Measurements from ENCODE around the gene RASL10B.

RASL10B gene

GRCh38 chr17:35728551-35728950 is 2.9 kb upstream of the RASL10B start:
- Histone ChIP-seq H2AFZ (ENCODE audit: low read depth, low read length) (no peak overlapping the region), H3K4me3 (ENCODE audit: low read length) (no peak overlapping the region)
- TF ChIP-seq CTCF (IDR thresholded peaks at IDR 0.05; ENCODE audit: low read depth, low read length), result no peak
- no peak for TF ChIP-seq EZH2phosphoT487 (IDR thresholded peaks at IDR 0.05; ENCODE audit: low read depth)

GRCh38 chr17:35729405-35729833 is 2.0 kb upstream of the RASL10B start:
- Histone ChIP-seq H3K27me3 (ENCODE audit: low read depth, low read length) (no peaks in the 10 kb centered on the region), H4K20me1 (ENCODE audit: insufficient read depth, low read length) (no peaks in the 10 kb centered on the region), H3K36me3 (replicated peaks; ENCODE audit: low read depth, low read length) (peaks cover 10% of the 10 kb centered on the region), H3K9ac (ENCODE audit: low read length) (no peak overlapping the region), H3K79me2 (ENCODE audit: low read length) (peaks cover 9% of the 10 kb centered on the region), H3K4me1 (ENCODE audit: low read length) (peaks cover 14% of the 10 kb centered on the region), H3K27ac (ENCODE audit: low read length) (no peak overlapping the region), H3K4me2 (ENCODE audit: low read length) (no peak overlapping the region), H3K4me3 (ENCODE audit: low read length) (no peak overlapping the region), H3K9me3 (ENCODE audit: insufficient read depth, low read length) (no peaks in the 10 kb centered on the region), H2AFZ (ENCODE audit: low read depth, low read length) (no peak overlapping the region)
- TF ChIP-seq EZH2phosphoT487 (IDR thresholded peaks at IDR 0.05; ENCODE audit: low read depth), result no peak
- no peak for TF ChIP-seq CTCF (IDR thresholded peaks at IDR 0.05; ENCODE audit: low read depth, low read length)

More at GRCh38 chr17:35728551-35728950, 2.9 kb upstream of the RASL10B start:
- Histone ChIP-seq H3K27ac (ENCODE audit: low read length) (no peak overlapping the region), H3K79me2 (ENCODE audit: low read length) (peaks cover 9% of the 10 kb centered on the region), H3K36me3 (replicated peaks; ENCODE audit: low read depth, low read length) (peaks cover 12% of the 10 kb centered on the region), H3K9me3 (ENCODE audit: insufficient read depth, low read length) (no peaks in the 10 kb centered on the region), H4K20me1 (ENCODE audit: insufficient read depth, low read length) (no peaks in the 10 kb centered on the region), H3K4me1 (ENCODE audit: low read length) (peaks cover 14% of the 10 kb centered on the region), H3K4me2 (ENCODE audit: low read length) (no peak overlapping the region), H3K9ac (ENCODE audit: low read length) (no peak overlapping the region), H3K27me3 (ENCODE audit: low read depth, low read length) (no peaks in the 10 kb centered on the region)

- Histone ChIP-seq H3K4me2 (ENCODE audit: low read length) (peak overlapping the region; percentile 93), H3K9ac (ENCODE audit: low read length) (no peak overlapping the region), H3K79me2 (ENCODE audit: low read length) (peaks cover 9% of the 10 kb centered on the region), H3K36me3 (replicated peaks; ENCODE audit: low read depth, low read length) (no peaks in the 10 kb centered on the region), H3K4me1 (ENCODE audit: low read length) (peaks cover 14% of the 10 kb centered on the region), H2AFZ (ENCODE audit: low read depth, low read length) (no peak overlapping the region), H3K9me3 (ENCODE audit: insufficient read depth, low read length) (no peaks in the 10 kb centered on the region), H3K27me3 (ENCODE audit: low read depth, low read length) (no peaks in the 10 kb centered on the region), H3K4me3 (ENCODE audit: low read length) (peak overlapping the region; percentile 93), H4K20me1 (ENCODE audit: insufficient read depth, low read length) (no peaks in the 10 kb centered on the region), H3K27ac (ENCODE audit: low read length) (no peak overlapping the region)
- TF ChIP-seq EZH2phosphoT487 (IDR thresholded peaks at IDR 0.05; ENCODE audit: low read depth) (no peak), CTCF (IDR thresholded peaks at IDR 0.05; ENCODE audit: low read depth, low read length) (no peak)
Measured at GRCh38 chr17:35730400-35731005, 936 bp upstream of the RASL10B start.

GRCh38 chr17:35731917-35732805 is 722 bp downstream of the RASL10B start:
- H3K79me2 ChIP-seq (ENCODE audit: low read length), result peaks cover 9% of the 10 kb centered on the region
- H2AFZ ChIP-seq (ENCODE audit: low read depth, low read length), result no peak overlapping the region; the same call in 1 of the 2 replicates
- H3K4me1 ChIP-seq (ENCODE audit: low read length), result peaks cover 14% of the 10 kb centered on the region
- TF ChIP-seq EZH2phosphoT487 (IDR thresholded peaks at IDR 0.05; ENCODE audit: low read depth) (no peak), CTCF (IDR thresholded peaks at IDR 0.05; ENCODE audit: low read depth, low read length) (no peak)
- H3K36me3 ChIP-seq (replicated peaks; ENCODE audit: low read depth, low read length), result no peaks in the 10 kb centered on the region
- H3K27me3 ChIP-seq (ENCODE audit: low read depth, low read length), result no peaks in the 10 kb centered on the region
- H4K20me1 ChIP-seq (ENCODE audit: insufficient read depth, low read length), result no peaks in the 10 kb centered on the region
- H3K9ac ChIP-seq (ENCODE audit: low read length), result peak overlapping the region; percentile 73
- peak overlapping the region; percentile 93 for H3K4me2 ChIP-seq (ENCODE audit: low read length)
- H3K9me3 ChIP-seq (ENCODE audit: insufficient read depth, low read length), result no peaks in the 10 kb centered on the region
- H3K27ac ChIP-seq (ENCODE audit: low read length), result no peak overlapping the region
- H3K4me3 ChIP-seq (ENCODE audit: low read length), result peak overlapping the region; percentile 93

Measured in OCI-LY3 (cell line).